BLaER1 (cell line): Measurements from ENCODE around the gene BTBD6.

Experiments
- H3K27ac ChIP-seq: shearing (Covaris generic); formaldehyde crosslinking; 2 replicates; pipeline ENCODE4 v1.8.1; 2022
- H3K27me3 ChIP-seq: shearing (Covaris generic); formaldehyde crosslinking; 2 replicates; pipeline ENCODE4 v1.8.1; 2022
- H3K36me3 ChIP-seq: shearing (Covaris generic); formaldehyde crosslinking; 2 replicates; pipeline ENCODE4 v1.8.1; 2022
- H3K4me1 ChIP-seq: shearing (Covaris generic); formaldehyde crosslinking; 2 replicates; pipeline ENCODE4 v1.8.1; 2022
- H3K4me2 ChIP-seq: shearing (Covaris generic); formaldehyde crosslinking; 2 replicates; pipeline ENCODE4 v1.8.1; 2022
- H3K4me3 ChIP-seq: shearing (Covaris generic); formaldehyde crosslinking; 2 replicates; pipeline ENCODE4 v1.8.1; 2022
- H3K9ac ChIP-seq: shearing (Covaris generic); formaldehyde crosslinking; 2 replicates; pipeline ENCODE4 v1.8.1; 2022
- H3K9me3 ChIP-seq: shearing (Covaris generic); formaldehyde crosslinking; 2 replicates; pipeline ENCODE4 v1.8.1; 2022
- H4K20me1 ChIP-seq: shearing (Covaris generic); formaldehyde crosslinking; 2 replicates; pipeline ENCODE4 v1.8.1; 2022
- Cebpa-rat ChIP-seq: shearing (Covaris generic); IDR thresholded peaks from 2 replicates; pipeline ENCODE4 v1.8.1; 2022

BTBD6 gene

GRCh38 chr14:105210266-105211025 is 37.9 kb upstream of the BTBD6 start:
- Histone ChIP-seq H4K20me1 (peaks cover 71% of the 10 kb centered on the region), H3K27ac (peak overlapping the region; percentile 75; the same call in 1 of the 2 replicates), H3K4me1 (peaks cover 95% of the 10 kb centered on the region), H3K27me3 (no peaks in the 10 kb centered on the region), H3K9ac (no peak overlapping the region; the same call in 1 of the 2 replicates), H3K36me3 (peaks cover 37% of the 10 kb centered on the region), H3K9me3 (no peaks in the 10 kb centered on the region), H3K4me2 (peak overlapping the region; percentile 81), H3K4me3 (no peak overlapping the region)
- no peak for TF ChIP-seq Cebpa-rat

- H3K4me3 ChIP-seq, result 0 out of 2 replicates have a peak overlapping the region, but pooled peaks have one; percentile 11
- H3K9ac ChIP-seq, result peak overlapping the region; percentile 70
- no peaks in the 10 kb centered on the region for H3K27me3 ChIP-seq
- H3K36me3 ChIP-seq, result peaks cover 41% of the 10 kb centered on the region
- TF ChIP-seq Cebpa-rat, result no peak
- no peaks in the 10 kb centered on the region for H3K9me3 ChIP-seq
- H3K27ac ChIP-seq, result peak overlapping the region; percentile 75
- H3K4me1 ChIP-seq, result peaks cover 94% of the 10 kb centered on the region
- peak overlapping the region; percentile 81 for H3K4me2 ChIP-seq
- H4K20me1 ChIP-seq, result peaks cover 71% of the 10 kb centered on the region
These were observed 37.1 kb upstream of the BTBD6 start for GRCh38 chr14:105211086-105211757.

GRCh38 chr14:105211758-105212089 is 36.6 kb upstream of the BTBD6 start:
- Histone ChIP-seq H3K4me1 (peaks cover 93% of the 10 kb centered on the region), H3K4me3 (0 out of 2 replicates have a peak overlapping the region, but pooled peaks have one; percentile 11), H3K27me3 (no peaks in the 10 kb centered on the region), H4K20me1 (peaks cover 75% of the 10 kb centered on the region), H3K9ac (peak overlapping the region; percentile 70), H3K27ac (peak overlapping the region; percentile 75), H3K4me2 (peak overlapping the region; percentile 81), H3K9me3 (no peaks in the 10 kb centered on the region), H3K36me3 (peaks cover 46% of the 10 kb centered on the region)
- TF ChIP-seq Cebpa-rat, result no peak

- H3K36me3 ChIP-seq, result peaks cover 56% of the 10 kb centered on the region
- H3K4me3 ChIP-seq, result 0 out of 2 replicates have a peak overlapping the region, but pooled peaks have one; percentile 3
- H3K4me1 ChIP-seq, result peaks cover 90% of the 10 kb centered on the region
- peak overlapping the region; percentile 70 for H3K9ac ChIP-seq
- H3K27ac ChIP-seq, result peak overlapping the region; percentile 75
- peaks cover 75% of the 10 kb centered on the region for H4K20me1 ChIP-seq
- peak overlapping the region; percentile 81 for H3K4me2 ChIP-seq
- TF ChIP-seq Cebpa-rat, result no peak
- H3K27me3 ChIP-seq, result no peaks in the 10 kb centered on the region
- H3K9me3 ChIP-seq, result no peaks in the 10 kb centered on the region
These were observed 35.6 kb upstream of the BTBD6 start for GRCh38 chr14:105212541-105213300.

GRCh38 chr14:105213361-105213760 is 35.0 kb upstream of the BTBD6 start:
- Histone ChIP-seq H3K4me1 (peaks cover 92% of the 10 kb centered on the region), H3K36me3 (peaks cover 62% of the 10 kb centered on the region), H3K4me3 (0 out of 2 replicates have a peak overlapping the region, but pooled peaks have one; percentile 20), H3K27me3 (no peaks in the 10 kb centered on the region), H3K9ac (peak overlapping the region; percentile 70), H3K4me2 (peak overlapping the region; percentile 81), H3K27ac (peak overlapping the region; percentile 75), H3K9me3 (no peaks in the 10 kb centered on the region), H4K20me1 (peaks cover 80% of the 10 kb centered on the region)
- no peak for TF ChIP-seq Cebpa-rat

- H3K27me3 ChIP-seq, result no peaks in the 10 kb centered on the region
- H4K20me1 ChIP-seq, result peaks cover 85% of the 10 kb centered on the region
- peak overlapping the region; percentile 45; the same call in 1 of the 2 replicates for H3K4me3 ChIP-seq
- peaks cover 68% of the 10 kb centered on the region for H3K36me3 ChIP-seq
- no peak for TF ChIP-seq Cebpa-rat
- peak overlapping the region; percentile 75 for H3K27ac ChIP-seq
- peaks cover 87% of the 10 kb centered on the region for H3K4me1 ChIP-seq
- H3K9me3 ChIP-seq, result no peaks in the 10 kb centered on the region
- H3K4me2 ChIP-seq, result peak overlapping the region; percentile 81
- H3K9ac ChIP-seq, result peak overlapping the region; percentile 65
These were observed 33.9 kb upstream of the BTBD6 start for GRCh38 chr14:105214324-105214915.

GRCh38 chr14:105215602-105216001 is 32.7 kb upstream of the BTBD6 start:
- peaks cover 96% of the 10 kb centered on the region for H4K20me1 ChIP-seq
- peaks cover 70% of the 10 kb centered on the region for H3K36me3 ChIP-seq
- H3K9me3 ChIP-seq, result no peaks in the 10 kb centered on the region
- 0 out of 2 replicates have a peak overlapping the region, but pooled peaks have one; percentile 81 for H3K4me2 ChIP-seq
- no peak overlapping the region for H3K4me3 ChIP-seq
- no peaks in the 10 kb centered on the region for H3K27me3 ChIP-seq
- peaks cover 83% of the 10 kb centered on the region for H3K4me1 ChIP-seq
- no peak for TF ChIP-seq Cebpa-rat
- no peak overlapping the region for H3K9ac ChIP-seq
- no peak overlapping the region for H3K27ac ChIP-seq

- Histone ChIP-seq H4K20me1 (peaks cover 100% of the 10 kb centered on the region), H3K4me2 (no peak overlapping the region), H3K27ac (no peak overlapping the region), H3K4me1 (peaks cover 84% of the 10 kb centered on the region), H3K9ac (no peak overlapping the region), H3K4me3 (no peak overlapping the region), H3K9me3 (no peaks in the 10 kb centered on the region), H3K36me3 (peaks cover 70% of the 10 kb centered on the region), H3K27me3 (no peaks in the 10 kb centered on the region)
- TF ChIP-seq Cebpa-rat, result no peak
These were observed 31.7 kb upstream of the BTBD6 start for GRCh38 chr14:105216490-105217247.
